Esophagus muscularis mucosa (tissue), 4 donors: ENCODE results near the gene NTM.

ENCODE experiments used
- EP300 ChIP-seq: sonication (generic); formaldehyde crosslinking; IDR thresholded peaks from one replicate; pipeline ENCODE4 v1.6.1; 2017; ENCODE audit warnings: antibody characterized with exemption
- POLR2A ChIP-seq: fragments of 450-650 bp; IDR thresholded peaks from one replicate; pipeline ENCODE4 v1.6.1; 2017; ENCODE audit warnings: antibody characterized with exemption, moderate library complexity, mild to moderate bottlenecking, low read depth
- POLR2AphosphoS5 ChIP-seq, 2 donors: sonication (generic); formaldehyde crosslinking; IDR thresholded peaks; one replicate each; pipeline ENCODE4 v1.6.1; 2017; ENCODE audit warnings: antibody characterized with exemption in 2 of 2
- TF ChIP-seq, protein P1 (sequence below), 3 experiments: fragments of 200-600 bp in 2 of 3; fragments of 450-650 bp in 1 of 3; sonication (generic) in 2 of 3; IDR thresholded peaks; one replicate each; pipeline ENCODE4 v1.5.1; 2017 to 2019; ENCODE audit warnings: antibody characterized with exemption in 3 of 3, mild to moderate bottlenecking in 2 of 3, moderate library complexity in 1 of 3

DNA sequence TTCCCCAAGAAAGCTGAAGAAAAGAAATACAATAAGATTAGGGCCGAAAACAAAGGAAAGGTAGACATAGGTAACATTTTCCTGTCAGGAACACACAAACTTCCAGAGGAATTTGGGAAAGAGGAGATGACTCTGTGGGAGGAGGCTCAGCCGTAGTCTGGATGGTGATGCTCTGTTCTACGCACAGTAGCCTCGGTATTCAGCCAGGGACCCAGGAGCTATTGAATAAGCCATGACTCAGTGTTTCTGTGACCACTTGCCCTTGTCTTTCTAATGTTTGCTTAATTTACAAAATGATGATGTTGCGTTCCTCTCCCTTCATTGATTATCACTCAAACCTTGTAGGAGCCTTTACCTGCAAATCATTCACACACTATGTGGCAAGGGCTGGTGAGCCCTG lies 745.0 kb downstream of the NTM start:
- TF ChIP-seq, protein P1, sequence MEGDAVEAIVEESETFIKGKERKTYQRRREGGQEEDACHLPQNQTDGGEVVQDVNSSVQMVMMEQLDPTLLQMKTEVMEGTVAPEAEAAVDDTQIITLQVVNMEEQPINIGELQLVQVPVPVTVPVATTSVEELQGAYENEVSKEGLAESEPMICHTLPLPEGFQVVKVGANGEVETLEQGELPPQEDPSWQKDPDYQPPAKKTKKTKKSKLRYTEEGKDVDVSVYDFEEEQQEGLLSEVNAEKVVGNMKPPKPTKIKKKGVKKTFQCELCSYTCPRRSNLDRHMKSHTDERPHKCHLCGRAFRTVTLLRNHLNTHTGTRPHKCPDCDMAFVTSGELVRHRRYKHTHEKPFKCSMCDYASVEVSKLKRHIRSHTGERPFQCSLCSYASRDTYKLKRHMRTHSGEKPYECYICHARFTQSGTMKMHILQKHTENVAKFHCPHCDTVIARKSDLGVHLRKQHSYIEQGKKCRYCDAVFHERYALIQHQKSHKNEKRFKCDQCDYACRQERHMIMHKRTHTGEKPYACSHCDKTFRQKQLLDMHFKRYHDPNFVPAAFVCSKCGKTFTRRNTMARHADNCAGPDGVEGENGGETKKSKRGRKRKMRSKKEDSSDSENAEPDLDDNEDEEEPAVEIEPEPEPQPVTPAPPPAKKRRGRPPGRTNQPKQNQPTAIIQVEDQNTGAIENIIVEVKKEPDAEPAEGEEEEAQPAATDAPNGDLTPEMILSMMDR (IDR thresholded peaks at IDR 0.05): no peak
- TF ChIP-seq POLR2A: no peak
- TF ChIP-seq POLR2AphosphoS5 (IDR thresholded peaks at IDR 0.05): no peak
- TF ChIP-seq EP300: no peak
